Sigmoid colon (tissue), 7 donors: Measurements from ENCODE around the gene F2. TPM values are rescaled to one million over a fixed set of nuclear protein-coding genes. Genes with fewer than 3 reads are reported as not detected.

ENCODE experiments used
- DNase-seq: peaks from one replicate; pipeline ENCODE4 v3.0.0-alpha.2; 2019
- H3K27ac ChIP-seq, 4 donors: fragments of 200-600 bp; sonication (generic); one replicate each; pipeline ENCODE4 v1.5.1; 2016 to 2019; ENCODE audit warnings: mild to moderate bottlenecking in 1 of 4
- H3K27me3 ChIP-seq, 3 donors: fragments of 200-600 bp; sonication (generic); one replicate each; pipeline ENCODE4 v1.5.1; 2019; ENCODE audit warnings: mild to moderate bottlenecking in 1 of 3
- H3K36me3 ChIP-seq, 4 donors: fragments of 200-600 bp; sonication (generic); one replicate each; pipeline ENCODE4 v1.5.1; 2016 to 2019
- H3K4me1 ChIP-seq, 4 donors: fragments of 200-600 bp; sonication (generic); one replicate each; pipeline ENCODE4 v1.5.1; 2017 to 2019
- H3K4me3 ChIP-seq, 4 donors: fragments of 200-600 bp; sonication (generic); one replicate each; pipeline ENCODE4 v1.5.1; 2017 to 2019; ENCODE audit warnings: mild to moderate bottlenecking in 2 of 4, moderate library complexity in 1 of 4
- H3K9me3 ChIP-seq, 4 donors: fragments of 200-600 bp in 3 of 4; sonication (generic) in 3 of 4; one replicate each; pipeline versions ENCODE4 v1.5.1 to v1.6.1; 2013 to 2019
- EP300 ChIP-seq, 4 donors: sonication (generic); formaldehyde crosslinking; IDR thresholded peaks; one replicate each; pipeline ENCODE4 v1.6.1; 2017; ENCODE audit warnings: antibody characterized with exemption in 4 of 4
- POLR2A ChIP-seq, 2 donors: fragments of 450-650 bp; IDR thresholded peaks; one replicate each; pipeline ENCODE4 v1.6.1; 2016; ENCODE audit warnings: antibody characterized with exemption in 2 of 2, mild to moderate bottlenecking in 2 of 2, moderate library complexity in 2 of 2
- POLR2AphosphoS5 ChIP-seq, 4 donors: sonication (generic); formaldehyde crosslinking; IDR thresholded peaks; one replicate each; pipeline ENCODE4 v1.6.1; 2017; ENCODE audit warnings: antibody characterized with exemption in 4 of 4
- WGBS, 2 donors: extraction: QIAGEN DNeasy Blood & Tissue Kit; methylation state at CpG; one replicate each; pipeline ENCODE4 v1.1.7; 2013; 5-methylcytosine and 5-hydroxymethylcytosine counted together
- intact Hi-C: fragments of 100-400 bp; cut with DNase I; formaldehyde crosslinking; loops from one replicate; pipeline ENCODE4 v1.15.1; 2023
- polyA plus RNA-seq, 3 donors: library from polyadenylated mRNA; stranded (reverse); fragments of 200-250 nt; gene quantifications; one replicate each; pipeline ENCODE4 v1.2.3, GENCODE V29; 2013
- total RNA-seq, 4 donors: library from RNA; depleted of rRNA; stranded (reverse); fragments of >200 nt; gene quantifications; one replicate each; pipeline ENCODE4 v1.1.0, GENCODE V29; 2016
- TF ChIP-seq, protein P1 (sequence below), 4 experiments: fragments of 450-650 bp in 3 of 4; fragments of 200-600 bp in 1 of 4; IDR thresholded peaks; one replicate each; pipeline ENCODE4 v1.5.1; 2016 to 2019; ENCODE audit warnings: antibody characterized with exemption in 4 of 4, mild to moderate bottlenecking in 3 of 4, moderate library complexity in 2 of 4
- donor health status: healthy with polysubstance abuse.
- donor health status: Bipolar disorder and iron deficiency.
- donor health status: healthy.

F2 gene
- total and polyA plus RNA-seq, 7 donors, result 0.13 to 0.46 (median 0.28) TPM; not detected in 4

DNA sequence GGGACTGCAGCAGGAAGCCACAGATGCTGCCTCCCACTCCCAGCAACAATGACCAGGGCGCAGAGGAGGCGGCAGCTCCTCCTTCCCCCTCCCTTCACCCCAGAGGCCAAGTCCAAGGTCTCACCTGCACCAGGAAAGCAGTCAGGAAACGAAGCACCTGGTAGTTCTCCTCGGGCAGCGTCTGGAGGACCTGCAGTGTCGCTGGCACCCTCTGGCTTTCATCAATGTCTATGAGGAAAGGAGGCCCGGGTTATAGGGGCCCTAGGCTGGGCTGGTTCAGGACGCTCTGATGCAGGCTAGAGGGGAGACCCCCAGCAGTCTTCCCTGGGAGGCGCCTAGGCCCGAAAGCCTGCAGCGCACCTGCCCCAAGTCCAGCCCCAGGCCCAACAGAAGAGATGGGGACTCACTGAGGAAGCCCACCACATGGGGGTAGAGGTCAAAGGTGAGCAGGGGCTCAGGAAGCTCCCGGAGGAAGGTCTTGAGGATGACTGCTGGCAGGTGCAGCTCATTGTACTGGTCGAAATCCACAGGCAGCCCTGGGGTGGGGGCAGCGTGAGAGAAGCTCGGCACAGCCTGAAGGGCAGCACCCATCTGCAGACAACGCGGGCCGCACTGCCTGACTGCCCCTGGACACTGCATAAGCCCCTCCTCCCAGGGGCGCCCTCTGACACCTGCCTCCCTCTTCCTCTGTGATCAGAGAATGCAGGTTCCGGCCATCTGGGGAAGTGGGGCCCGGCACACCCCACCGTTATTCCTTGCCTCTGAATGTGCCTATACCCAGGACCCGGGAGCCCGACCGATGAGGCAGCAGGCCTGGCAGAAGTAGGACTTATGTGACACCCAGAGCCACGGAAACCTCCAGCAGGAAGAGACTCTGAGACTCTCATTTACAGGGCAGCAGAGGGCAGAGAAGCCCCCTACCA lies 39.5 kb upstream of the F2 start:
- no peak for DNase-seq
- H3K27ac ChIP-seq, result no peak overlapping the region
- H3K9me3 ChIP-seq, result no peaks in the 10 kb centered on the region
- 78 to 90% methylated on average over 26 of the region's 26 CpGs for WGBS, 2 donors
- H3K4me3 ChIP-seq, result no peak overlapping the region
- H3K27me3 ChIP-seq, result no peaks in the 10 kb centered on the region
- intact Hi-C loops, result no loop called here
- TF ChIP-seq EP300 (IDR thresholded peaks at IDR 0.05), result no peak
- TF ChIP-seq, protein P1, sequence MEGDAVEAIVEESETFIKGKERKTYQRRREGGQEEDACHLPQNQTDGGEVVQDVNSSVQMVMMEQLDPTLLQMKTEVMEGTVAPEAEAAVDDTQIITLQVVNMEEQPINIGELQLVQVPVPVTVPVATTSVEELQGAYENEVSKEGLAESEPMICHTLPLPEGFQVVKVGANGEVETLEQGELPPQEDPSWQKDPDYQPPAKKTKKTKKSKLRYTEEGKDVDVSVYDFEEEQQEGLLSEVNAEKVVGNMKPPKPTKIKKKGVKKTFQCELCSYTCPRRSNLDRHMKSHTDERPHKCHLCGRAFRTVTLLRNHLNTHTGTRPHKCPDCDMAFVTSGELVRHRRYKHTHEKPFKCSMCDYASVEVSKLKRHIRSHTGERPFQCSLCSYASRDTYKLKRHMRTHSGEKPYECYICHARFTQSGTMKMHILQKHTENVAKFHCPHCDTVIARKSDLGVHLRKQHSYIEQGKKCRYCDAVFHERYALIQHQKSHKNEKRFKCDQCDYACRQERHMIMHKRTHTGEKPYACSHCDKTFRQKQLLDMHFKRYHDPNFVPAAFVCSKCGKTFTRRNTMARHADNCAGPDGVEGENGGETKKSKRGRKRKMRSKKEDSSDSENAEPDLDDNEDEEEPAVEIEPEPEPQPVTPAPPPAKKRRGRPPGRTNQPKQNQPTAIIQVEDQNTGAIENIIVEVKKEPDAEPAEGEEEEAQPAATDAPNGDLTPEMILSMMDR (IDR thresholded peaks at IDR 0.05), result no peak
- TF ChIP-seq POLR2AphosphoS5 (IDR thresholded peaks at IDR 0.05), result no peak
- TF ChIP-seq POLR2A (IDR thresholded peaks at IDR 0.05), result no peak
- H3K4me1 ChIP-seq, result peaks cover 0 to 33% (median 29%) of the 10 kb centered on the region in 4 donors
- H3K36me3 ChIP-seq, result peaks cover 36 to 77% (median 45%) of the 10 kb centered on the region in 4 donors

DNA sequence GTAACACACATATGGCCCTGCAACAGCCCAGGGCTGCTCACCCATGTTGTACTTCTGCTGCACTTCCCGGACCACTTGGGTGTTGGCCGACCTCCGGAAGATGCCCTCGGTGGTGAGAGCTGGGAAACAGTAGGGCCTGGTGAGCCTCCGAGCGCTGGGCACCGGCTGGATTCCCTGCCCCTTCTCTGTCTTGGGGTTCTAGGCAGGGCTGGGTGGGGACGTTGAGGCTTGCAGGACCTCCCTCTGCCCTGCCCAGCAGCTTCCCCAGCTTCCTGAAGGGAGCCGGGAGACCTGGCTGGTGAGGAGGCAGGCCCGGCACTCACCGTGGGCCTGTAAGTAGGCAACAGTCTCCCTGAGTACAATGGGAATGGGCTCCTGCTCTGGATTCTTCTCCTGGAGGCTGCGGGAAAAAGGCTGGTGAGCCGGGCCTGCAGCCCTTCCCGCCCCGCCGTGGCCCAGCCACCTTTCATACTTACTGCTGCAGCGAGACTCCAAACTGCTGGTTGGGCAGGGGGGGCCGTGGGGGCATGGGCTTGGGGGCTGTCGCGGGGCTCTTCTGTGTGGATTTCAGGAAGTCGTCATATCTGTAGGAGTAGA lies 38.8 kb upstream of the F2 start:
- Histone ChIP-seq H3K36me3 (peaks cover 36 to 84% (median 45%) of the 10 kb centered on the region in 4 donors), H3K27ac (no peak overlapping the region), H3K4me3 (no peak overlapping the region), H3K27me3 (no peaks in the 10 kb centered on the region), H3K4me1 (peaks cover 0 to 30% (median 26%) of the 10 kb centered on the region in 4 donors), H3K9me3 (no peaks in the 10 kb centered on the region)
- no peak for TF ChIP-seq POLR2AphosphoS5 (IDR thresholded peaks at IDR 0.05)
- no peak for TF ChIP-seq EP300 (IDR thresholded peaks at IDR 0.05)
- no peak for TF ChIP-seq POLR2A (IDR thresholded peaks at IDR 0.05)
- TF ChIP-seq, protein P1 (IDR thresholded peaks at IDR 0.05), result no peak
- WGBS, 2 donors, result 94 to 95% methylated on average over 21 of the region's 21 CpGs
- DNase-seq, result no peak
- intact Hi-C loops, result no loop called here

DNA sequence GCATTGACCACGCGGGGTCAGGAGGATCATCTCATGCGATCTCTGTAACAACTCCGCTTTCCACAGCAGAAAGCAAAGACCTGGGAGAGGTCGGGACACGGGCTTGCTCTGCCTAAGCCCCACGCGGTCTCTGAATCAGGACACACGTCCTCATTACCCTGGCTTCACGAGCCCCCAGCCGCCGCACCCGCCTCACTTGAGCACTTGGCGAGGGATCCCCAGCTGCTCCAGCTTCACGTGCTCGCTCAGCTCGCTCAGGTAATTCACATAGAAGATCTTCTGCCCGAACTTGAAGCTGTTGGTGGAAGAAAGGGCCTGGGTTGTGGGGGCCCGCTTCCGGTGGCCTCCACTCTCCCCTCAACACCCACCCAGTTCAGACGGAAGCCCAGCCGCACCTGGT lies 38.2 kb upstream of the F2 start:
- H3K4me3 ChIP-seq, result no peak overlapping the region
- peaks cover 0 to 25% (median 21%) of the 10 kb centered on the region in 4 donors for H3K4me1 ChIP-seq
- H3K27me3 ChIP-seq, result no peaks in the 10 kb centered on the region
- H3K9me3 ChIP-seq, result no peaks in the 10 kb centered on the region
- H3K27ac ChIP-seq, result no peak overlapping the region
- WGBS, 2 donors, result 93 to 95% methylated on average over 22 of the region's 22 CpGs
- intact Hi-C loops, result no loop called here
- TF ChIP-seq POLR2AphosphoS5 (IDR thresholded peaks at IDR 0.05) (no peak), EP300 (IDR thresholded peaks at IDR 0.05) (no peak), POLR2A (IDR thresholded peaks at IDR 0.05) (no peak)
- DNase-seq, result no peak
- H3K36me3 ChIP-seq, result peaks cover 36 to 90% (median 45%) of the 10 kb centered on the region in 4 donors

DNA sequence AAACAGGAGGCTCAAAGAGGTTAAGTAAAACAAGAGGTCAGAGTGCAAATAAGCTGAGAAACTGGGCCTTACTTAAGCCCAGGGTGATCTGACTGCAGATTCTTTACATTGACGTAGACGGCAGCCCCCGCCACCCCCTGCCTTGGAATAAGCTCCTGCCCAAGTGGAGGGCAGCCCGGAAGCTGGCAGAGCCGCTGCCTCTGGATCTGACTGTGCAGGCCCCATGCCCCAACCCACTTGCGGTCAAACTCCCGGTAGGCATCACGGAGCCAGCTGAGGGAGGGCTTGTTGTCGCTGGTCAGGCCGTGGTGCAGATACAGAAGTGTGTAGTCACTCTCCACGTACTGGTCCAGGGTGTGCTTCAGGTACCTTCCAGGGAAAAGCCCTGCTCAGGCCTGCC lies 37.2 kb upstream of the F2 start:
- H3K4me3 ChIP-seq, result no peak overlapping the region
- no peak overlapping the region for H3K27ac ChIP-seq
- TF ChIP-seq EP300 (IDR thresholded peaks at IDR 0.05) (no peak), POLR2AphosphoS5 (IDR thresholded peaks at IDR 0.05) (no peak), POLR2A (IDR thresholded peaks at IDR 0.05) (no peak)
- TF ChIP-seq, protein P1 (IDR thresholded peaks at IDR 0.05), result no peak
- H3K27me3 ChIP-seq, result no peaks in the 10 kb centered on the region
- peaks cover 36 to 94% (median 50%) of the 10 kb centered on the region in 4 donors for H3K36me3 ChIP-seq
- peaks cover 0 to 19% (median 14%) of the 10 kb centered on the region in 4 donors for H3K4me1 ChIP-seq
- intact Hi-C loops, result no loop called here
- H3K9me3 ChIP-seq, result no peaks in the 10 kb centered on the region
- no peak for DNase-seq
- 94 to 97% methylated on average over 11 of the region's 11 CpGs for WGBS, 2 donors
